ENCODE data around the gene CCDC146. TPM values are rescaled to one million over a fixed set of nuclear protein-coding genes. Genes with fewer than 3 reads are reported as not detected.

Gene CCDC146
- total RNA-seq, 6 experiments from 2014 or later, result 2.6 to 7.2 (median 4.0) TPM

GRCh38 chr7:77242554-77242953 lies 120.1 kb downstream of the CCDC146 start:
- WGBS (ENCODE audit: insufficient coverage, low coverage, low lambda C conversion rate, missing lambda C conversion rate), result 25% methylated on average over 1 of the region's 2 CpGs
- no peak for ATAC-seq
- no peaks in the 10 kb centered on the region for H3K27me3 ChIP-seq
- TF ChIP-seq POLR2A (IDR thresholded peaks at IDR 0.05) (no peak), CTCF (IDR thresholded peaks at IDR 0.05) (no peak)
- H3K36me3 ChIP-seq, result no peaks in the 10 kb centered on the region
- H3K9me3 ChIP-seq, result no peaks in the 10 kb centered on the region
- H3K4me1 ChIP-seq, result peaks cover 0 to 11% (median 0%) of the 10 kb centered on the region in 4 donors
- intact Hi-C loops (cut with DNase I), result no loop called here
- no peak for DNase-seq
- H3K4me3 ChIP-seq, result no peak overlapping the region
- H3K27ac ChIP-seq, result no peak overlapping the region

GRCh38 chr7:77244222-77244934 lies 122.0 kb downstream of the CCDC146 start:
- Histone ChIP-seq H3K9me3 (no peaks in the 10 kb centered on the region), H3K4me1 (peaks cover 0 to 11% (median 0%) of the 10 kb centered on the region in 4 donors), H3K27ac (peak overlapping the region in 1 of 3 donors; percentile 78), H3K4me3 (peak overlapping the region in 1 of 3 donors; percentile 24), H3K27me3 (no peaks in the 10 kb centered on the region), H3K36me3 (no peaks in the 10 kb centered on the region)
- no peak for DNase-seq
- TF ChIP-seq CTCF (IDR thresholded peaks at IDR 0.05) (no peak), POLR2A (IDR thresholded peaks at IDR 0.05) (no peak)
- ATAC-seq, result peak in 3 of 4 donors; percentile 14 to 37 (median 30)
- intact Hi-C loops (cut with DNase I), result no loop called here
- 58% methylated on average over 6 of the region's 6 CpGs for WGBS (ENCODE audit: insufficient coverage, low coverage, low lambda C conversion rate, missing lambda C conversion rate)

- peak; percentile 77 to 87 (median 82) for DNase-seq
These were observed 122.8 kb downstream of the CCDC146 start for GRCh38 chr7:77245015-77245755.

More at GRCh38 chr7:77245015-77245755, 122.8 kb downstream of the CCDC146 start:
- TF ChIP-seq CTCF (IDR thresholded peaks at IDR 0.05), result no peak
- peak; percentile 19 for TF ChIP-seq POLR2A (IDR thresholded peaks at IDR 0.05)
- Histone ChIP-seq H3K9me3 (no peaks in the 10 kb centered on the region), H3K4me1 (peaks cover 0 to 11% (median 0%) of the 10 kb centered on the region in 4 donors), H3K27ac (peak overlapping the region in 2 of 3 donors; percentile 18 to 78), H3K27me3 (no peaks in the 10 kb centered on the region), H3K36me3 (no peaks in the 10 kb centered on the region), H3K4me3 (peak overlapping the region in 1 of 3 donors; percentile 24)
- 24% methylated on average over 7 of the region's 7 CpGs for WGBS (ENCODE audit: insufficient coverage, low coverage, low lambda C conversion rate, missing lambda C conversion rate)
- intact Hi-C loops (cut with DNase I), result no loop called here
- peak; percentile 95 to 99 (median 98) for ATAC-seq

Data from right lobe of liver (tissue), 6 donors.